NB4 (cell line): ENCODE measurements around the gene NACC2.

Experiments used
- CTCF ChIP-seq: IDR thresholded peaks from one replicate; pipeline ENCODE4 v1.5.1; 2012; ENCODE audit warnings: low read depth, low read length
- MYC ChIP-seq: IDR thresholded peaks from 2 replicates; pipeline ENCODE4 v1.6.1; 2011; ENCODE audit warnings: low read depth, low read length
- POLR2A ChIP-seq: IDR thresholded peaks from 2 replicates; pipeline ENCODE4 v1.6.1; 2011; ENCODE audit warnings: mild to moderate bottlenecking; ENCODE audit not compliant: insufficient read length; ENCODE audit errors: extremely low read depth
- TF ChIP-seq, protein P1 (sequence below): IDR thresholded peaks from 2 replicates; pipeline ENCODE4 v1.6.1; 2011; ENCODE audit warnings: low read depth, low read length

DNA sequence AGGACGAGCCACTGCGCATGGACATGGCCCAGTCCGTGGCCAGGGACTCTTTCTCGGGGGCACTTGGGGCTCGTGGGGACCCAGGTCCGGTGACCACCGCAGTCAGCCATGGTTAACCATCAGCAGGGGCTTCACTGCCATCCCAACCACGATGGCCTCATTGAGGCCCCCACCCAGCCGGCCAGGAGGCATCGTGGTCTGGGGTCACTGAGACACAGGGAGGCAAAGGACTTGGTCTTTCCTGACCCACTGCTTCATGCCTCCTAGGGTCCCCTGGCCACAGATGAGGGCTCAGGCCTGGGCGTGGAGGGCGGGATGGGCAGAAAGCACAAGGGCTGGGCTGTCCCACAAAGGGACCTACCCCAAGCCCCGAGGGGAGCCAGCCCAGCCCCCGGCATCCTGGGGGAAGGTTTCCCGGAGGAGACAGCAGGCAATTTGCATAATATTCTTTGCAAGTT is 6.6 kb downstream of the NACC2 start:
- TF ChIP-seq POLR2A, result no peak
- TF ChIP-seq CTCF, result no peak
- no peak for TF ChIP-seq MYC
- TF ChIP-seq, protein P1, sequence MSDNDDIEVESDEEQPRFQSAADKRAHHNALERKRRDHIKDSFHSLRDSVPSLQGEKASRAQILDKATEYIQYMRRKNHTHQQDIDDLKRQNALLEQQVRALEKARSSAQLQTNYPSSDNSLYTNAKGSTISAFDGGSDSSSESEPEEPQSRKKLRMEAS, result no peak
